GM18909 (cell line): ENCODE results near the gene RBM12.

Source experiments
- ATAC-seq: cut with Tn5 transposase; IDR thresholded peaks from one replicate; pipeline ENCODE4 v1.9.1; 2021; ENCODE audit warnings: mild to moderate bottlenecking; ENCODE audit not compliant: unreplicated experiment, poor library complexity

The RBM12 gene

DNA sequence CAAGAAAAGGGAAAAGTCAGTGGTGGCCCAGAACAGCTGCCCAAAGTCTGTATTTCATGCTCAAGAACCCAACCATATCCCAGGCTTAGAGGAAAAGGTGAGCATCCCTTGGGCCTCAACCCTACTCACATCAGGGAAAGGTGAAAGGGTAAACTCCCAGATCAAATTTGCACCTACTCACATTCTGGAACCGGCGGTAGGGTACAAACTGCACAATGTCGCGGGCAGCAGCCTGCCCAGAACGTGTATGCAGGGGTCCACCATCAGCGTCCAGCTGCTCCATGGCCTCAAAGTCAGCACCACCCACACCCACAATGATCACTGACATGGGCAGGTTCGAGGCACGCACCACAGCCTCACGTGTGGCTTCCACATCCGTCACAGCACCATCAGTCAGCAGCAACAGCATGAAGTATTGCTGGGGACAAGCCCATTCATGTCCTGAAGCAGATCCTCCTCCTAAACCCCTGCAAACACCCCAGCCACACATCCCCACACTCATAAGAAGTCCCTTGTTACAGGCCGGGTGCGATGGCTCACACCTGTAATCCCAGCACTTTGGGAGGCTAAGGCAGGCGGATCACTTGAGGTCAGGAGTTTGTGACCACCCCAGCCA, 38.2 kb downstream of the RBM12 start:
- no peak for ATAC-seq

DNA sequence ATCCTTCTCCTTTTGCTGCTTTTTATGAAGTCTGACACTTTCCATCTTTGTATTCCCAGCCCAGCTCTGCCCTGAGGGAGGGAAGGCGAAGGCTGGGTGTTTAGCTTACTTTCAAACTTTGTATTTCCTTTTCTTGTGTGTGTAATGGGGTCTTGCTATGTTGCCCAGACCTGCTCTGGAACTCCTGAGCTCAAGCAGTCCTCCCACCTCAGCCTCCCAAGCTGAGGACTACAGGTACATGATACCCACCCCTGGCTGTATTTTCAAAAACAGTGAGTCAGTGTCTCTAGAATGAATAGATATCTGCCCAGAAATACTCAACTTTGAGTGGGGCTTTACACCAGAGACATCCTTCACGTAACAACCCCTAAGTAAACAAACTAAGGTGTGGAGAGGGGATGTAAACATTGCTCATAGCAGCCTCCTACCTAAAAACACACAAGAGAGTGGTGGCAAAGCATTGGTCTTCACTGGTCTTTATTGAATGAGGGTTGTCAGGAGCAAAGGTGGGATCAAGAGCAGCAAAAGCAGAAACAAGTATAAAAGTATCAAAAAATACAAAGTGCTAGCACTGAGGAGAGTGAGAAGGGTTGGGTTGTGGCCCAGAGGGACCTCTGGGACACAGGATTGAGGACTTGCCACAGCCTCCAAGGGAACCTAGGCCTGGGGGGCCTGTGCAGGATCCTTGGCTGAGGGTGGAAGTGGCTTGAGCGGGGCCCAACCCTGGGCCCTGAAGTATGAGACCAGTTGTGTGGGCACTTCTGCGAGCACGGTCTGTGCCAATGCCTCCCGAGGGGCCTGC, 38.9 kb downstream of the RBM12 start:
- ATAC-seq: no peak

DNA sequence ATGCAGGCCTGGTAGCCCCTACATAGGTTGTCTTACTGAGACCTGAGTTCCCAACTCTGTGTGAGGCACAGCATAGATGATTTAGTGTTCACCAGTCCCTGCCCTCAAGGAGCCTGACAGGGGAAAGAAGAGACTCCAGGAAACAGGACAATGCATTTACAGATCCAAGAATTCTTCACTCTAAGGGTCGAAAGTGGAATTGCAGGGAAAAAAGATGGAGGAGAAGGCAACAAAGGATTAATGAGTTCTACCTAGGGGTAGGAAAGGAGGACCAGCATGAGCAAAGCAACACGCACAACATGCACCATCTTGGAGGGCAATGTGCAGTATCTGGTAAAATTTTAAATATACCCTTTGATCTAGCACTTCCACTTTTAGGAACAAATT, 43.1 kb downstream of the RBM12 start:
- ATAC-seq: no peak

DNA sequence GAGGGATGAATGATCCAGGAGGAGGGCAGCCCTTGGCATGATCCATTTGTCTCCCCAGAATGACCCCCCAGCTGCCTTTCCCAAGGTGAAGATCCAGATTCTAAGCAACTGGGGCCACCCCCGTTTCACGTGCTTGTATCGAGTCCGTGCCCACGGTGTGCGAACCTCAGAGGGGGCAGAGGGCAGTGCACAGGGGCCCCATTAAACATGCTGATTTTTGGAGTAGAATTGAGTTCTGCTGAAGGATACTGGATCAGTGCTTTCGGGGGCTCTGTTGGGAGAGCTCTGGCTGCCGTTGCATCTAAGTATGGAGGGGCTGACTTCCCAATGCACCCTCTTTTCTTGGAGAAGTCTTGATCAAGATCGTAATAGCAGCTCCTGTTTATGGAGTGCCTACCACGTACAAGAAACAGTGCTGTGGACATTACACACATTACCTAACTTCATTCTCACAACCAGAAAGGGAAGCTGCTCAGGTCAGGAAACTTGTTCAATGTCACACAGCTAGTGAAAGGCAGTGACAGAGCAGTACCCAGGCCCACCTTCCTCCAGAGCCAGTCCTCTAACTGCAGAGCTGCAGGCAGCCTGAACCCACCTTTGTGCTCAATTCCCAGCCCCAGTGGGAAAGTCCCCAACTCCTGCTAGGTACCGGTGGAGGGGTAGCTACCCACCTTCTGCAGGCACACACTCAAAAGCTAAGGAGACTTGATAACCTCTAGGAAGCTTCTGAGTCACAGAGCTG, 43.7 kb downstream of the RBM12 start:
- ATAC-seq: no peak

DNA sequence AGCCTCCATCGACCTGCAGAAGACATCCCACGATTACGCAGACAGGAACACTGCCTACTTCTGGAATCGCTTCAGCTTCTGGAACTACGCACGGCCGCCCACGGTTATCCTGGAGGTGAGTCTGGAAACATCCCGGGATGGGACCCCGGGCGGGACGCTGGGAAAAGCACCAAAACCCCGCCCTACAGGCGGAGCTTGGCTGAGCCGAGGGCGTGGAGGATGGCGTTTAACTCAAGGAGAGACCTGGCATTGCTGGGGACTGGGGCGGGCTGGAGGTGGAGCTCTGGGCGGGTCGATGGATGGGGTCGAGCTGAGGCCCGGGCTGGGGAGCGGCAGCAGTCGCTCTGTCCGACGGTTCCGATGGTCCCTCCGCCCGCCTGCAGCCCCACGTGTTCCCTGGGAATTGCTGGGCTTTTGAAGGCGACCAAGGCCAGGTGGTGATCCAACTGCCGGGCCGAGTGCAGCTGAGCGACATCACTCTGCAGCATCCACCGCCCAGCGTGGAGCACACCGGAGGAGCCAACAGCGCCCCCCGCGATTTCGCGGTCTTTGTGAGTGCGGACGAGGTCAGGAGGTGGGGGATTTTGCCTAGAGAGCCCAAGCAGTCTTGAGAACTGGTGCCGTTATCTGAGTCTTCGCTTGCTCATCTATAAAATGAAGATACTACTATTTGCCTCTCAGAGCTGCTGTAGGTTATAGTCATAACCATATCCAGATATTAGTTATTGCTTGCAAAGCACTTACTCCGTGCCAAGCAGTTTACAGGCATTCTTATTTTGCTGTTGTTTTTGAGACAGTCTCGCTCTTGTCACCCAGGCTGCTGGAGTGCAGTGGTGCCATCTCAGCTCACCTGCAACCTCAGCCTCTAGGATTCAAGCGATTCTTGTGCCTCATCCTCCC, 45.3 kb downstream of the RBM12 start:
- peak; percentile 38 for ATAC-seq

DNA sequence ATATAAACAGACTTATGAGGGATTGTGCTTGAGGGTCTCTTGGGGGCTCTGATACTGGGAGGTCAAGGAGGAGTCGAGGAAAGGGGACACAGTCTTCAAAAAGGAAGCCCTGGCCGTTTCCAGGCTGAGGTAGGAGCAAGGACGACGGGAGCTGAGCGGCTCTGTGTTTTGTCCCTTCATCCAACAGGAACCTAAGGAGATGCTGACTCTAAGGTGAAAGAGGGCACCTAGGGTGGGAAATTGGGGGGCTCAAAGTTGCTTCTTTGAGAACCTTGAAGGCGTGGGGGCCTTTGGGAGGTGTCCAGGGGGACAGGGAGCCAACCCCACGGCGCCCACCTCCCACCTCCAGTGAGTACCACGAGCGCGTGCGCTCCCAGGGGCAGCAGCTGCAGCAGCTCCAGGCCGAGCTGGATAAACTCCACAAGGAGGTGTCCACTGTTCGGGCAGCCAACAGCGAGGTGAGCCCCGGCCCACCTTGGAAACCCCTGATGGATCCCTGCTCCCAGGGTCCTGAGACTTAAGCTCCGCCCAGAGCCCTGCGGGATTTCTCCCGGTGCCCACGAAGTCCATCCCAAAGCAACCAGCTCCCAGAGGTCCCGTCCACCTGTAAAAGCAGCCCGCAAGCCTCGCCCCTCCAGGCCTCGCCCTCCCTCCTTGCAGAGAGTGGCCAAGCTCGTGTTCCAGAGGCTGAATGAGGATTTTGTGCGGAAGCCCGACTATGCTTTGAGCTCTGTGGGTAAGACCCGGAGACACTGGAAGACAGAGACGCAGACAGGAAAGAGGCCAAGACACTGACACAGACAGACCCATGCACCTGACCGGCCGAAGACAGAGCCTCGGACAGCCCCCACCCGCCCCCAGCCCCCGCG, 46.2 kb downstream of the RBM12 start:
- ATAC-seq: no peak

DNA sequence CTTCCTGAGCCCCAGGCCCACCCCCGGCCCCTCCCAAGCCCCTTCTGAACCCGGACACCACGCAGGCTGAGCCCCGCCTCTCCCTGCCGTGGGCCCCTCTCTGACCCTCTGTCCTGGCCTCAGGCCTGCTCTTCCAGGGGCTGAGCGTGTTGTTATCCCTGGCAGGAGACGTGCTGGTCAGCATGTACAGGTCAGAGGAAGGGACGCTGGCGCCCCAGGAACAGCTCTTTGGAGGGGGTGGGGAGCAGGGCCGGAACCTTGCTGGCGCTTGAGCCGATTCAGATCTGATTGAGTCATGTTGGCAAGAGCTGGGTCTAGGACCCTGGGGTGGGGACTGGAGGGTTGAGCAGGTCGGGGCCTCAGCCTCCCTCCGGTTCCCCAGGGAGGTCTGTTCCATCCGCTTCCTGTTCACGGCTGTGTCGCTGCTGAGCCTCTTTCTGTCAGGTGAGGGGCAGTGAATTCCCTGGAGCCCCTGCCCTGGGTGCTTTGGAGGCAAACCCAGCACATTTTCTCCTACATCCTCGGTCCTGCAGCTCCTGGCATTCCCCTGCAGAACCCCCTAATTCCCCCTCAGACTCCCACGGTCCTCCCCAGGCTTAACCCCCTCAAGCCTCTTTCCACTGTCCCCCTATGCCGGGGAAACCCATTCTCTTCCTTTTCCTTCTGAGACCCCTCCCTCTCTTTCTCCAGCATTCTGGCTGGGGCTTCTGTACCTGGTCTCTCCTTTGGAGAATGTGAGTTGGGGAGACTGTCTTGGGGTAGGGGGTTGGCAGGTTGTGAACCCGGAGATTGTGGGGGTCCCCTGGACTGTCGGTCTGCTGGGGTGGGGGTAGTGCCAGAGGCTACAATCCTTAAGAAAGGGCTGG, 47.1 kb downstream of the RBM12 start:
- no peak for ATAC-seq

DNA sequence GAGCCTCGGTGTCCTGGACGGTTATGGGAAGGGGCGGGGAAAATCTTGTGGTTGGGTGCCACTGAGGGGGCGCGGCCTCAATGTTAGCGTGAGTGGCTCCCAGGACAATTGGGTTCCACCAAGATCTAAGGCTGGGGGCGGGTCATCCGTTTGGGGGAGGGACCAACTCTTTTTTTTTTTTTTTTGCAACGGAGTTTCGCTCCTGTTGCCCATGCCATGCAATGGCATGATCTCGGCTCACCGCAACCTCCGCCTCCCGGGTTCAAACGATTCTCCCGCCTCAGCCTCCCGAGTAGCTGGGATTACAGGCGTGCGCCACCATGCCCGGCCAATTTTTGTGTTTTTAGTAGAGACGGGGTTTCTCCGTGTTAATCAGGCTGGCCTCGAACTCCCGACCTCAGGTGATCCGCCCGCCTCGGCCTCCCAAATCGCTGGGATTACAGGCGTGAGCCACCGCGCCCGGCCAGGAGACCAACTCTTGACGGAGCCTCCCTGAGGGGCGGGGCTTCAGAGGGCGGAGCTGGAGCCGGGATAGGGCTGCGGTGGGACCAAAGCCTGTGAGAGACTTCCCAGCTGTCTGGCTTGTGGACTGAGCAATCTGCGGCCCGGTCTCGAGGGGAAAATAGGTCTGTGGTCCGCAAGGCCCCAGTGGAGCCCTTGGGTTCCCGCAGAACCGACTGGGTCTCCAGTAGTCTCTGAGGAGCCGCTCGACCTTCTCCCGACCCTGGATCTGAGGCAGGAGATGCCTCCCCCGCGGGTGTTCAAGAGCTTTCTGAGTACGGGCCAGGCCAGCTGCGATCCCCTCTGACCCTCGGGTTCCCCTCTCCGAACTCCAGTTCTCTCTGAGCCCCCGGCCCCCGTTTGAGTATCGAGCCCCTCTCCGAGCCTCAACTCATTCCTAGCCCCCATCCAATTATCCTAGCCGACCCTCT, 48.0 kb downstream of the RBM12 start:
- ATAC-seq: no peak

DNA sequence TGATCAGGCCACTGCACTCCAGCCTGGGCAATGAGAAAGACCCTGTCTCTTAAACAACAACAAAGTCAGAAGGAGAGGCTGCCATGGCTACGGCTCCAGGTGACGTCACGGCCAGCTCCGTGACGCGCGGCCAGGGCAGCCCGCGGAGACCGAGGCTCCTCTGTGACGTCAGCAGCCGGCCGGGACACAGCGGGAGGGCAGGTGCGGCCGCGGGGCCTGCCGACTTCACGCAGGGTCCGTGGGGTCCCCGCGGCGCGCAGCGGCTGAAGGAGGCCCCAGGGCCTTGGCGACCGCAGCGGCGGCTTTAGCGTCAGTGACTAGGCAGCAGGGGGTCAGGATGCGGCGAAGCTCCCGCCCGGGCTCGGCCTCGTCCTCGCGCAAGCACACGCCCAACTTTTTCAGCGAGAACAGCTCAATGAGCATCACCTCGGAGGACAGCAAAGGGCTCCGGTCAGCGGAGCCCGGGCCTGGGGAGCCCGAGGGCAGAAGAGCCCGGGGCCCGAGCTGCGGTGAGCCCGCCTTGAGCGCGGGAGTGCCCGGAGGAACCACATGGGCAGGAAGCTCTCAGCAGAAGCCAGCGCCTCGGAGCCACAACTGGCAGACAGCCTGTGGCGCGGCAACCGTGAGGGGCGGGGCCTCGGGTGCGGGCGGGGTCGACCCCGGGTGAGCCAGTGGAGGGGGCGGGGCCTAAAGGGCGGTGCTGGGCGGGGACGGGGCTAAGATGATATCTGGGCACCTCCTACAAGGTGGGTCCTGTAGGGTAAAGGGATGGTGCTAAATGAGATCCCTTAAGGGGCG, 48.8 kb downstream of the RBM12 start, which contains the start of gene SPAG4:
TSS of gene SPAG4 (plus strand) at position 163 of the 798 bp plus-strand sequence. CDS start at position 338, 175 bp downstream.
- peak; percentile 78 for ATAC-seq

DNA sequence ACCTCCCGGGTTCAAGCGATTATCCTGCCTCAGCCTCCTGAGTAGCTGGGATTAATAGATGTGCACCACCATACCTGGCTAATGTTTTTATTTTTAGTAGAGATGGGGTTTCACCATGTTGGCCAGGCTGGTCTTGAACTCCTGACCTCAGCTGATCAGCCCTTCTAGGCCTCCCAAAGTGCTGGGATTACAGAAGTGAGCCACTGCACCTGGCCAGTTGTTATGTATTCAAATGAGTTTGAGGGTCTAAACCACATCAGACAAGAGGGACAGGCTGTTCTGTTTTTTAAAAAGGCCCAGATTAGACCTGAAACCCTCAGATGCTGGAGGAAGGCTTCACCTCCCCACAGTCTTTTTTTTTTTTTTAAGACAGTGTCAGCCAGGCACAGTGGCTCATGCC, 53.2 kb downstream of the RBM12 start:
- no peak for ATAC-seq

DNA sequence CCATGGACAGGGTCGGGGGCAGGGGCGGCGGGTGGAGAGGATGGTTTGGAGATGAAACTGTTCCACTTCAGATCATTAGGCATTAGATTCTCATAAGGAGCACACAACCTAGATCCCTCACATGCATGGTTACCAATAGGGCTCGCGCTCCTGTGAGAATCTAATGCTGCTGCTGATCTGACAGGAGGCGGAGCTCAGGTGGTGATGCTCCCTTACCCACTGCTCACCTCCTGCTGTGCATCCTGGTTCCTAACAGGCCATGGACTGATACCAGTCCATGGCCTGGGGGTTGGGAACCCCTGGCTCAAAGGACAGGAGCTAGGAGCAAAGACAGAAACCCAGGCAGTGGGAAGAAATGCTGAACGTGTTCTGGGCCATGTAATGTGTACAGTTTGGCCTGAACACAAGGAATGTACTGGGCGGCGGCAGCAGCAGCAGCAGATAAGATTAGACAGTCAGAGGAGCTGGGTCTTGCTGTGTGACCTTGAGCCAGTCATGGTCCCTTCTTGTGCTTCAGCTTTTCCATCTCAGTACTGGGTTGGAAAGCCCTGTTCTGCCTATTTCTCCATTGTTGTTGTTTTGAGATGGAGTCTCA, 53.8 kb downstream of the RBM12 start:
- no peak for ATAC-seq

DNA sequence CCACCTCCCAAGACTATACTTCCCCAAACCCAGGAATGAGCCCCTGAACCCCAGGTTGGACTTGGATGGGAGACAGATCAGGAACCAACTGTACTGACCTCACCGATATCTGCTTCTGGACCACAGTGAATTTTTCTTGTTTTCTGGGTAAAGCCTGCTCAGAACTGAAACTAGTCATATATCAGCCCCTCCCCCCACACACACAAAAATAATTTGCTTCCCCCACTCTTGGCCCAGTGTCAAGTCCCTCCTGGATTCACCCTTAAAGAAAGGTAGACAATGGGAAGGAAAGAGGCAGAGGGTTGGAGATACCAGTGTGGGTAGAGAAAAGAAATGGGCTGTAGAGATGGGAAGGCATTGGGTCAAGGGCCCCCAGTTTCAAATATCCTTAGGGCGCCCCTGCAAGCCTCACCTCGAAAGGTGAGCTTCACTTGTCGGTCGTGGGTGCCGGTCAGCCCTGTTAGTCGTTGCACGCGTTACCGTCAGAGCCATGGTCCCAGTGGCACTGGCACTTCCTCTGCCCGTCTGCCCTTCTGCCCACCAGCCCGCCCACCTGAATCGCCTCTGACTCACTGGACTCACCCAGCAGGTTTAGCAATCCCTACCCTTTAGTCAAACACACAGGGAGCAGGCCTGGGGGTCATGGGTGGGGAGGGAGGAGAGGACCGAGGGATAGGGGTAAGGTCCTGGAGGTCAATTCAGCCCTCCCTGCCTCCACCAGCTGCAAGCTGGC, 57.5 kb downstream of the RBM12 start:
- ATAC-seq: no peak

DNA sequence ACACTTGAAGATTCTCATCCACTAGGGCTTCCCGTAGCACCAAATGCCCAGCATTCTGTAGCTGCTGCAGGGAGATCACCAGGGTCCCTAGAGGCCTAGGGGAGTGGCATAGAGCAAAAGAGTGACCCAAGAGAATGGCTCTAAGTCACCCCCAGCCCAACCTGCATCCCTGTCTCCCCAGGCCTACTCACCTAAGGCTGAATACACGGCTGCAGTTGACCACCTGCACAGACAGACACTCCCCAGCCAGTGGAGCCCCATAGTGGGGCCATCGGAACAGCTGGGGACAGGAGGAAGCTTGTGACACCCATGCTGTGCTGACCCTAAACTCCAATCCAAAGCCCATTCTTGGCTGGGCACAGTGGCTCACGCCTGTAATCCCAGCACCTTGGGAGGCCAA, 58.6 kb downstream of the RBM12 start:
- ATAC-seq: no peak

DNA sequence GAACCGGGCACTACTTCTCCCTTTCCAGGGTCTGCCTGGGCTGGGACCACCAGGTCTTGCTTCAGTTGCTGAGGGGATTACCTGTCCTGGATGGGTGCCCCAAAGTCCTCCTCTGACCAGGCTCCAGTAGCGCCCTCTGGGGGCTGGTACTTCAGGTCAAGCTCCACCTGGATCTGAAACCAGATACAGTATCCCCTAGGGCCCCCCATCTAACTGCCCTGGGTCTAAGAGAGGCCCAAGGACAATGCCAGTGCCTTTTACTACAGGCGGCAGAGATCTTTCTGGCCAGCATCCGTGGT, 60.3 kb downstream of the RBM12 start:
- ATAC-seq: no peak

DNA sequence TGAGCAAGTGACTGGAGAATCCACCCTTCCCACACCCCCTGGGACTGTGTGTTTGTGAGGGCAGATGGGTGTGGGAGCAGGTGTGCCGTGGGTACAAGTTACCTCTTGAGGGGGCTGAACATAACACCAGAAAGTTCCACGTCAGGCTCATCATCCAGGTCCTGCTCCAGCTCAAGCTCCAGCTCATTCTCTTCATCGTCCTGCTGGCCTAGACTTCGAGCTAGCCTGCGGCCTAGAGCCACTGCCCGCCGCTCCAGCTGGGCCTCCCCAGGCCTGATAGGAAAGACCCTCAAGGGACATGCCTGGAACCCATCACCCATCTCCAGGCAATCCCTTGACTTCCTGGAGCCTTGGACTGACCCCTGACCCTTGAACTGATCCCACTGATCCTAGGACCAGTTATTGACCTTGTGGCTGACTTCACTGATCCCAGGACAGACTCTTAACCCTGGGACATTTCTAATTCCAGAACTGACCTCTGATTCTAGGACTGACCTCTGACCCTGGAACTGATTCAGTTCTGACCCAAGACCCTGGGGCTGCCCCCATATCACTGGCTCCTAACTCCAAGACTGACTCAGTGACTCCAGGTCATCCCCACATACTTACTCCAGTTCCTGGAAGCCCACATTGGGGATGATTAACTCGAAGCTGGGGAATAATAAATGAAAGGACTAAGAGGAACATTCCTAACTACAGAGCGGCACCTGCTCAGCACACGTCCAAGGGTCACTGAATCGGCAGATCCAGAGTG, 60.8 kb downstream of the RBM12 start:
- no peak for ATAC-seq
